IPS-NIHi7 (cell line): ENCODE data around the gene SH2D3C.

ENCODE experiments used
- DNase-seq: peaks from one replicate; pipeline ENCODE4 v3.0.0; 2012; ENCODE audit warnings: mixed read lengths; ENCODE audit errors: extremely low spot score

The SH2D3C gene

DNA sequence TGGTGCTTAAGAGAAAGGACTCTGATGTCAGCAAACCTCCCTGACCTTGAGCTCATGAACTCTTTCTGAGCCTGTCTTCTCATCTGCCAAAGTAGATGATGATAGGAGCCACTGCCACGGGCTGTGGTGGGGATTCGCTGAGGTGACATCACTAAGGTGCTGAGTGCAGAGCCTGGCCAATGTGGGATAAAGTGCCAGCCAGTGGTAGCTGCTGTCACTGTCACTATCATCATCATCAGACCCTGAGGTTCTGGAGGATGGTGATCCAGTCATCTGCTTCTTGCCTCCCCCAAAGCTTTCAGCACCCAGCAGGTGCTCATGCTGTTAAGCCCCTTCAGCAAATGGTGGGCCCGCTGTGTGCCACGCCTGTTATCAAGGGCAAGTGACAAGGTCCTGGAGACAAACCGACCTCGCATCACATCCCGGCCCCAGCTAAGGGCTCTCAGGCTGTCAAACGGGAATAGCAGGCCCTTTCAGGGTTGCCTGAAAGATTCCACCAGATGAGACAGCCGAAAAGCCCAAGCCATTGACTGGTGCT, 30.6 kb upstream of the SH2D3C start:
- no peak for DNase-seq

GRCh38 chr9:127808347-127809001, 30.0 kb upstream of the SH2D3C start:
- no peak for DNase-seq

DNA sequence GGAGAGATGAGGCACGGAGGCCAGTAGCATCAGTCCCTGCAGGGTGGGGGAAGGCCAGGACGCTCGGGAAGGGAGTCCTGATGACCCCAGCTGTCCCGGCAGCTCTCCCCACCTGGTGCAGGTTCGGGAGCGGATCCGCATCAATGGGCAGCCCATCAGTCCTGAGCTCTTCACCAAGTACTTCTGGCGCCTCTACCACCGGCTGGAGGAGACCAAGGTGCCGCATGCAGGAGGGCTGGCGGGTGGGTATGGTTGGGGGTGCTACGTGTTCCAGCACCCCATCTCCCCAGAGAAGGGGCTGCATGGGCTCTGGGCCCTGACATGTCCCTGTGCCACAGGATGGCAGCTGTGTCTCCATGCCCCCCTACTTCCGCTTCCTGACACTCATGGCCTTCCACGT, 28.4 kb upstream of the SH2D3C start:
- DNase-seq, result no peak

DNA sequence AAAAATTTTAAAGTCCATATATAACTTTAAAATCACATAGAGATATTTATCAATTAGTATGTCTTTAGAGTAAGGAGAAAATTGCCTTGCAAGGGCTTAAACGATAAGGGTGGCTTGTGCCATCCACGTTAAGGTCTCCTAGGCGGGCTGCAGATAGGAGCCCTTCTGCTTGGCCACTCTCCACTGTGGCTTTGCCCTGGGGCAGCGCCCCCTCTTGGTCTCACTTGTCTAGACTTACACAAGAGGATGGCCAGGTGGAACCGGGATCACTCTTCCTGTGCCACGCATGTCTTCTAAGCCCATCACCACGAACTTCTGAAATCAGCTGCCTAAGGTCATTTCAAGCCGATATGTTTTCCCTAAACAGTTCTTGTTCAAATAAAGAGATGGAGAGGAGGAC, 27.2 kb upstream of the SH2D3C start:
- peak; percentile 68 for DNase-seq

GRCh38 chr9:127803507-127804352, 25.3 kb upstream of the SH2D3C start:
- DNase-seq, result no peak

DNA sequence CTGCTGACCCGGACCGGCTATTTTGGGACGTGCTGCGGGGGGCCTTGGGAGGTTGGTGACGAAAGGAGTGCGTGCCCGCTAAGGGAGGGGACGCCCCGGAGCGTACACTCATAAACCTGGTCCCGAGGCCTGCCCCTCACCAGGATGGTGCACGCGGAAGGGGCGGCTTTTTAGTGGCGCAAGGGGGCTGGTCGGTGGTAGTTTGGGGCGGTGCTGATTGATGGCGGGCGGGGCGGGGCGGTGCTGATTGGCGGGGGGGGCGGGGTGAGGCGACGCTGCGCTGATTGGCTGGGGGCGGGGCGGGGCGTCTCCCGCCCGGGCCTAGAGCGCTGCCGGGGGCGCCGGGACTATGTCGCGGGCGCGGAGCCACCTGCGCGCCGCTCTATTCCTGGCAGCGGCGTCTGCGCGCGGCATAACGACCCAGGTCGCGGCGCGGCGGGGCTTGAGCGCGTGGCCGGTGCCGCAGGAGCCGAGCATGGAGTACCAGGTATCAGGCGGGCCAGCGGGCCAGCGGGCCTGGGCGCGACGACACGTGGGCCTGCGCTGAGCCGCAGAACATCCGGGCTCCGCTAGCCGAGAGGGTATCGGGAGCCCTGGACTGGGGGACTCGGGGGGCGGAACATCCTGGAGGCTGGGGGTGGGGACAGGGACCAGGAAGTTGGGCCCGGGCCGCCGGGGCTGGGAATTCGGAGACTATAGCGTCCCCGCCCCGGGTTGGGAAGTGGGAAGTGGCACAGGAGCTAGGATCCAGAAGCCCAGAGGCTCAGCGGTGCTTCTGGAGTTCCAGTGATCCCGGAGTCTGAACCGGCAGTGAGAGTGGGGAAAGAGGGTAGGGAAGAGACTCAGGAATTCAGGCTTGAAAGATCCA, 24.3 kb upstream of the SH2D3C start, which contains the start of gene FPGS:
FPGS (plus strand) TSS at position 307 of the 868 bp plus-strand sequence; CDS start at position 350, 43 bp downstream.
- DNase-seq, result peak; percentile 96

GRCh38 chr9:127801955-127802575, 23.6 kb upstream of the SH2D3C start:
- DNase-seq, result no peak

DNA sequence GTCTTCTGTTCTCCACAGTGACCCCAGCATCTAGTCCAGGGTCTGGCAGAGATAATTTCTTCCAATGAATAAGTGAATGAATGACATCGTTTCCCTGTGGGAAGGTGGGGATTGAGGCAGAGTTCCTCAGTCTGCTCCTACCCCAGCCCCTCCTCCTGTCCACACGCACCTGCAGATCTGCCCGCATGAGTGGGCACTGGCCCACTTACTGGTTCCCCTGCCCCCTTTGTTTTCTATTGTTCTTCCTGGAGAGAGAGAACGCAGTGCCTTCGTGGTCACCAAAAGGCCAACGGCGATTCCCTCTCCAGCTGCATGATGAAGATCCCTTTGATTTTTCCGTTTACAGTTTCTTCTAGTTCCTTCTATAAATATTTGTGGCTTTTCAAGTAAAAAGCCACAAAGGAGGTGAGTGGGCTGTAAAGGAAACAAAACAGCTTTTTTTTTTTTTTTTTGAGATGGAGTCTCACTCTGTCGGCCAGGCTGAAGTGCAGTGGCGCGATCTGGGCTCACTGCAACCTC, 18.4 kb upstream of the SH2D3C start:
- no peak for DNase-seq

DNA sequence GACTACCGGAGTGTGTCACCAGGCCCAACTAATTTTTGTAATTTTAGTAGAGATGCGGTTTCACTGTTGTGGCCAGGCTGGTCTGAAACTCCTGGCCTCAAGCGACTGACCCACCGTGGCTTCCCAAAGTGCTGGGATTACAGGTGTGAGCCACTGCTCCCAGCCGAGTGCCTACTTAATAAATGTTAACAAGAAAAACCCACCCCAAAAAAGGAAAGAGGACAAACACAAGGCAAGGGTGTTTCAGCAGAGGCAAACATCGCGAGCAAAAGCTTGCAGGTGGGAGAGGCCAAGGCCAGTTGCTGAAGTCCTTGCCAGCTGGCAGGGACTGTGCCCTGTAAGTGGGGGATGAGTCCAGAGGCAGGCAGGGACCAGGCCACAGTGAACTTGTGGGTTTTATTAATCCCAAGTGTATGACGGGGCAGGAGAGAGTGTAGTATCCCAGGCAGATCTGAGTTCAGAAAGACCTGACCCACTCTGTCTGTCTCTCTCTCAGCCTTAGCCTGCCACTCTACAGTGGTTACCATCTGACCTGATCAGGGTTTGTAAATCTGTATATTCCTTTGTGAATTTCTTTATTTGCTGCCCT, 17.9 kb upstream of the SH2D3C start:
- DNase-seq, result no peak

DNA sequence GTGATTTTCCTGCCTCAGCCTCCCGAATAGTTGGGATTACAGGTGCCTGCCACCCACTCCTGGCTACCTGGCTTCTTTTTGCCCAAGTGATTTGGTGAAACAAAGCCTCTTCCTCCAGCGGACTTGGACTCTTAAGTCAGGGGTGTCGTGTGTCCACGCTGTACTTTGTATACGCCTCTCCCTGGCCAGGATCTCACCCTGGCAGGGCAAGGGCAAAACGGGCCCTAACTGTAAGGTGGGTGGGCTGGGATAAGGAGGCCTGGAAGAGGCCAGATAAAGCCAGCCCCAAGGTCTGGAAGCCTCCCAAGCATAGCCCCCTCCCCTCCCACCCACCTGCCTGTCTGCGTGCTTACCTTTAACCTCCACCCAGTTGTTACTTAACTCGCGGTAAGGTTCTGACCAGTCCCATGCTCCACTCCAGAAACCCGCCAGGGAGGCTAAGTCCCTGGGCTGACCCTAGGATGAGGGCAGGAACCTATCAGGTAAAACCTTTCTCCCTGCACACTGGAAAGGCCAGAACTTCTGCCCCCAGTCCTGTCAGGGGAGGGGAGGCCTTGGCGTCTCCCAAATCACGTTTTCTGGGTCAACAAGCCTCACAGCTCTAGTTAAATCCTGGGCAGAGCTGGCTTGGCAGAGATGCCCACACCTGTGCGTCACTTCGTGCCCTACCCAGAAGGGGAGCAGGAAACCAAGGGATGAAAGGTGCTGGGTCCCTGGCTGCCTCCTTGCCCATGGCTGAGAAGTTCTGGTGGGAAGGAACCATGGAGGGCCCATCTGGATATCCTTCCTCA, 15.7 kb upstream of the SH2D3C start:
- no peak for DNase-seq

DNA sequence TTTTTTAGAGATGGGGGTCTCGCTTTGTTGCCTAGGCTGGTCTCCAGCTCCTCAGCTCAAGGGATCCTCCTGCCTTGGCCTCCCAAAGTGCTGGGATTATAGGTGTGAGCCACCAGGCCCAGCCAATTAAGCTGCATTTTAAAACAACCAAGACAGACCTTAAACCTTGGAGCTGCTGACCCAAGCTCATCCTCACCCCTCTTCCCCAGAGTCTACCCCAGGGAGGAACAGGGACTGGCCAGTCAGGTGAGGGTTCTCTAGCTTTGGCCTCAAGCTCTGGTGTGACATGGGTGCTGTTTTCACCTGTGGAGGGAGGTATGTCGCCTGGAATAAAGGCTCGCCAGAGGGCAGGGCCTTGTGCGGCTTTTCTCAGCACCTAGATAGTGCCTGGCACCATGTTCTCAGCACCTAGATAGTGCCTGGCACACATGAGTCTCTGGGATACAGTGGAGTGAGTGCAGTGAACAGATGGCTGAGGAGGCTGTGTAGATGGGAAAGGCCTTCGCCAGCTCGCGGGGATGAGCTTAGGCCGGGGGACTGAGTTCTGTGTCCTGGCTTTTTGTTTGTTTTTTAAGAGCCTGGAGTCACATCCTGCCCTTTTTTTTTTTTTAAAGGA, 14.7 kb upstream of the SH2D3C start:
- DNase-seq, result no peak

DNA sequence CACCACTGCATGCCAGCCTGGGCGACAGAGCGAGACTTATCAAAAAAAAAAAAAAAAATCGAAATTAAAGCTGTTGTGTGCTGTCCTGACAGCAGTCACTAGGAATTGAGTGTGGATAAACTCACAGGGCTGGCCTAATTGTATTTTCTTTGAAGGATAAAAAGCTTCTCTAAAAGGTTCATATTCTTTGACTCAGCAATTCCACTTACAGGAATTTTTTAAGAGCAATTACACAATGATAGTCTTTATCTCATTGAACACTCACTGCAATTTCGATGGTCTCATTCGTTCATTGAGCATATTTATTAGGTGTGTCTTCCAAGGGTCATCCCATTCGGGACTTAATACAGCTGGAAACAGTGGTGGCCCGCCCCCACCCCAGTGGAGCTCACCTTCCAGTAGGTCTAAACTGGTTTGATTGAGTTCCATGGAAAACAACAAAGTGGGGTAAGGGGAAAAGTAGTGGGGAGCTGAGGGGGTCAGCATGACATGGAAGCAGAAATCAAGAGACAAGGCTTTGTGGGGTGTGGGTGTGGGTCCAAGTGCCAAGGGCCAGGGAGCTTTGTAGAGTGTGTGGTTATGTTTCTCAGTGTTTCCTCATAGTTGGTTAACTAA, 14.1 kb upstream of the SH2D3C start:
- no peak for DNase-seq

GRCh38 chr9:127791085-127791484, 12.6 kb upstream of the SH2D3C start:
- no peak for DNase-seq

GRCh38 chr9:127790094-127790855, 11.8 kb upstream of the SH2D3C start:
- no peak for DNase-seq

DNA sequence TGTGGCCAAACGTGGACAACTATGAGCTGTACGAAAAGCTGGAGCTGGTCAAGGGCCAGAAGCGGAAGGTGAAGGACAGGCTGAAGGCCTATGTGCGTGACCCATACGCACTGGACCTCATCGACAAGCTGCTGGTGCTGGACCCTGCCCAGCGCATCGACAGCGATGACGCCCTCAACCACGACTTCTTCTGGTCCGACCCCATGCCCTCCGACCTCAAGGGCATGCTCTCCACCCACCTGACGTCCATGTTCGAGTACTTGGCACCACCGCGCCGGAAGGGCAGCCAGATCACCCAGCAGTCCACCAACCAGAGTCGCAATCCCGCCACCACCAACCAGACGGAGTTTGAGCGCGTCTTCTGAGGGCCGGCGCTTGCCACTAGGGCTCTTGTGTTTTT, 10.7 kb upstream of the SH2D3C start:
- DNase-seq, result no peak

DNA sequence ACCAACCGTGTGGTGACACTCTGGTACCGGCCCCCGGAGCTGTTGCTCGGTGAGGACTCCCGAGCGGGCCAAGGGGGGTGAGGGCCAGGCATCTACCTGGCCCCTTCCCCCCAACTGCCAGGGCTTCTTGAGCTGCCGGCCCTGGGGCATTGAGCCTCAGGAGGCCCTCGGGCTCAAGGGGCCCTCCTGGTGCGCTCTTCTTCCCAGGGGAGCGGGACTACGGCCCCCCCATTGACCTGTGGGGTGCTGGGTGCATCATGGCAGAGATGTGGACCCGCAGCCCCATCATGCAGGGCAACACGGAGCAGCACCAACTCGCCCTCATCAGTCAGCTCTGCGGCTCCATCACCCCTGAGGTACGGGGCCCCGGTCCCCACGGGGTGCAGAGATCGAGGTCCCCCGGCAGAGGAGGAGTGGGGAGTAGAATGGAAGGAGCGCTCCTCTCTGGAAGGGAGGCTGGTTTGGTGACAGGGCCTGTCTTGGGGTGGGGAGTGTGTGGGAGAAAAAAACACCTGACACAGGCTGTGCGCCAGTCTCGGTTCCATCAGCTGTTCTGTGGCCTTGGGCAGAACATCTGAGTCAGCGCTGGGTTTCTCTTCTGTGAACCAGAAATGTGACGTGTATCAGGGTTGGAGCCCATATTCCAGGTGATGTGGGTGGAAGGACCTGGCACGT, 10.0 kb upstream of the SH2D3C start:
- no peak for DNase-seq

GRCh38 chr9:127786773-127787104, 8.3 kb upstream of the SH2D3C start:
- DNase-seq, result no peak
